Brain pericyte (primary cell): Measurements from ENCODE around the gene HSH2D.
A peak's percentile ranks its signal among the peaks of the same experiment; 100 is the strongest.

Experiments used
- DNase-seq: peaks from one replicate; pipeline ENCODE4 v3.0.0-alpha.2; 2012; ENCODE audit warnings: low read depth, low spot score

HSH2D gene

GRCh38 chr19:16193466-16193865 lies 50.0 kb downstream of the HSH2D start:
- no peak for DNase-seq

- DNase-seq = peak; percentile 6
Observed at GRCh38 chr19:16197188-16197621, 53.7 kb downstream of the HSH2D start.

- DNase-seq = peak; percentile 85
Observed at GRCh38 chr19:16197622-16198369, 54.3 kb downstream of the HSH2D start, which contains the start of gene AP1M1. TSS of gene AP1M1 (plus strand) at chr19:16197911. CDS start at chr19:16198027, 116 bp downstream.

GRCh38 chr19:16198370-16198651 lies 54.8 kb downstream of the HSH2D start:
- no peak for DNase-seq

- no peak for DNase-seq
Observed at GRCh38 chr19:16199275-16199932, 55.9 kb downstream of the HSH2D start.

GRCh38 chr19:16200038-16201010 lies 56.8 kb downstream of the HSH2D start:
- no peak for DNase-seq

- no peak for DNase-seq
Observed at GRCh38 chr19:16201011-16201391, 57.5 kb downstream of the HSH2D start.

- no peak for DNase-seq
Observed at GRCh38 chr19:16202320-16203255, 59.1 kb downstream of the HSH2D start.

GRCh38 chr19:16203256-16204004 lies 59.9 kb downstream of the HSH2D start:
- DNase-seq = no peak

- no peak for DNase-seq
Observed at GRCh38 chr19:16204005-16204294, 60.5 kb downstream of the HSH2D start.

- no peak for DNase-seq
Observed at GRCh38 chr19:16205205-16206045, 61.9 kb downstream of the HSH2D start.

- DNase-seq = no peak
Observed at GRCh38 chr19:16206046-16206605, 62.6 kb downstream of the HSH2D start.

GRCh38 chr19:16206637-16207036 lies 63.2 kb downstream of the HSH2D start:
- DNase-seq = no peak

- no peak for DNase-seq
Observed at GRCh38 chr19:16207063-16207462, 63.6 kb downstream of the HSH2D start.

GRCh38 chr19:16207490-16208025 lies 64.1 kb downstream of the HSH2D start:
- DNase-seq = no peak
